H7 (cell line): Measurements from ENCODE around the gene PRKG1. TPM values are rescaled to one million over a fixed set of nuclear protein-coding genes. Genes with fewer than 3 reads are reported as not detected.
"Not testable (repeated sequence)": the region's sequence is repeated elsewhere in the genome, so short reads cannot be mapped to it uniquely, and the experiment has no call there.

Source experiments
- DNase-seq: peaks from one replicate; pipeline ENCODE4 v3.0.0; 2012
- H3K27me3 ChIP-seq: 2 replicates; pipeline ENCODE4 v1.6.0; 2011; ENCODE audit warnings: mild to moderate bottlenecking, low read length; ENCODE audit not compliant: control insufficient read depth, insufficient read depth
- H3K36me3 ChIP-seq: replicated peaks from 2 replicates; pipeline ENCODE4 v1.5.1; 2011; ENCODE audit warnings: low read length; ENCODE audit not compliant: control insufficient read depth, insufficient read depth
- H3K4me3 ChIP-seq: 2 replicates; pipeline ENCODE4 v1.5.1; 2011; ENCODE audit warnings: low read depth, mild to moderate bottlenecking, control low read depth, low read length, moderate library complexity; ENCODE audit not compliant: insufficient read depth
- total RNA-seq: library from RNA; depleted of rRNA; stranded (reverse); fragments of >200 nt; shearing (Covaris generic); gene quantifications from 2 replicates; pipeline ENCODE4 v1.2.3, GENCODE V29; 2014

Gene PRKG1
- total RNA-seq, 1 experiment from 2014 or later = 7.3 TPM

- H3K36me3 ChIP-seq = no peaks in the 10 kb centered on the region
- no peak for DNase-seq
- no peaks in the 10 kb centered on the region for H3K27me3 ChIP-seq
- H3K4me3 ChIP-seq = no peak overlapping the region
Measured at GRCh38 chr10:51748959-51749358, 674.7 kb downstream of the PRKG1 start.

- no peaks in the 10 kb centered on the region for H3K36me3 ChIP-seq
- no peaks in the 10 kb centered on the region for H3K27me3 ChIP-seq
- H3K4me3 ChIP-seq = no peak overlapping the region
- no peak for DNase-seq
Measured at GRCh38 chr10:51758366-51758765, 684.1 kb downstream of the PRKG1 start.

- H3K27me3 ChIP-seq, H3K4me3 ChIP-seq, H3K36me3 ChIP-seq, DNase-seq: not testable (repeated sequence)
Measured at GRCh38 chr10:51758838-51759237, 684.6 kb downstream of the PRKG1 start.

- no peak overlapping the region for H3K4me3 ChIP-seq
- no peaks in the 10 kb centered on the region for H3K27me3 ChIP-seq
- no peaks in the 10 kb centered on the region for H3K36me3 ChIP-seq
- no peak for DNase-seq
Measured at GRCh38 chr10:51759896-51760534, 685.7 kb downstream of the PRKG1 start.

- H3K36me3 ChIP-seq = no peaks in the 10 kb centered on the region
- DNase-seq = no peak
- no peaks in the 10 kb centered on the region for H3K27me3 ChIP-seq
- H3K4me3 ChIP-seq = no peak overlapping the region
Measured at GRCh38 chr10:51760864-51761640, 686.8 kb downstream of the PRKG1 start.

- H3K36me3 ChIP-seq = no peaks in the 10 kb centered on the region
- no peak overlapping the region for H3K4me3 ChIP-seq
- DNase-seq = no peak
Measured at GRCh38 chr10:51763746-51764145, 689.5 kb downstream of the PRKG1 start.

GRCh38 chr10:51765284-51765971 is 691.1 kb downstream of the PRKG1 start:
- no peak for DNase-seq
- no peaks in the 10 kb centered on the region for H3K27me3 ChIP-seq
- no peaks in the 10 kb centered on the region for H3K36me3 ChIP-seq
- no peak overlapping the region for H3K4me3 ChIP-seq

More at GRCh38 chr10:51763746-51764145, 689.5 kb downstream of the PRKG1 start:
- H3K27me3 ChIP-seq = no peaks in the 10 kb centered on the region

- DNase-seq = no peak
- Histone ChIP-seq H3K27me3 (no peaks in the 10 kb centered on the region), H3K4me3 (no peak overlapping the region)
Measured at GRCh38 chr10:51766423-51767102, 692.3 kb downstream of the PRKG1 start.

GRCh38 chr10:51767103-51767763 is 692.9 kb downstream of the PRKG1 start:
- DNase-seq = no peak
- H3K27me3 ChIP-seq = no peaks in the 10 kb centered on the region
- H3K36me3 ChIP-seq = no peaks in the 10 kb centered on the region
- H3K4me3 ChIP-seq = no peak overlapping the region

More at GRCh38 chr10:51766423-51767102, 692.3 kb downstream of the PRKG1 start:
- no peaks in the 10 kb centered on the region for H3K36me3 ChIP-seq

- DNase-seq = no peak
- H3K36me3 ChIP-seq = no peaks in the 10 kb centered on the region
- no peak overlapping the region for H3K4me3 ChIP-seq
- no peaks in the 10 kb centered on the region for H3K27me3 ChIP-seq
Measured at GRCh38 chr10:51768886-51769465, 694.7 kb downstream of the PRKG1 start.

- Histone ChIP-seq H3K27me3 (no peaks in the 10 kb centered on the region), H3K36me3 (no peaks in the 10 kb centered on the region), H3K4me3 (no peak overlapping the region)
- no peak for DNase-seq
Measured at GRCh38 chr10:51770709-51771108, 696.4 kb downstream of the PRKG1 start.

GRCh38 chr10:51772387-51772786 is 698.1 kb downstream of the PRKG1 start:
- no peaks in the 10 kb centered on the region for H3K36me3 ChIP-seq
- H3K27me3 ChIP-seq = no peaks in the 10 kb centered on the region
- no peak for DNase-seq
- H3K4me3 ChIP-seq = no peak overlapping the region

GRCh38 chr10:51773681-51774080 is 699.4 kb downstream of the PRKG1 start:
- DNase-seq = no peak
- no peaks in the 10 kb centered on the region for H3K27me3 ChIP-seq
- no peaks in the 10 kb centered on the region for H3K36me3 ChIP-seq
- H3K4me3 ChIP-seq = no peak overlapping the region

GRCh38 chr10:51783941-51784340 is 709.7 kb downstream of the PRKG1 start:
- H3K36me3 ChIP-seq = no peaks in the 10 kb centered on the region
- no peak overlapping the region for H3K4me3 ChIP-seq
- no peaks in the 10 kb centered on the region for H3K27me3 ChIP-seq
- no peak for DNase-seq
